GM12892 (cell line): ENCODE results near the gene PROC.

Experiments used
- POLR2A ChIP-seq: IDR thresholded peaks from 2 replicates; pipeline ENCODE4 v1.6.1; 2011; ENCODE audit warnings: low read depth, low read length, control low read depth
- POLR2AphosphoS5 ChIP-seq: IDR thresholded peaks from 2 replicates; pipeline ENCODE4 v1.6.1; 2011; ENCODE audit warnings: low read depth, low read length, control low read depth

- TF ChIP-seq POLR2AphosphoS5: no peak
- TF ChIP-seq POLR2A: no peak
These were observed 10.0 kb downstream of the PROC start for GRCh38 chr2:127428057-127428814.
